Measurements from ENCODE around the gene P2RY12.

GRCh38 chr3:151379083-151379734 lies 5.3 kb downstream of the P2RY12 start:
- TF ChIP-seq SUZ12 (IDR thresholded peaks at IDR 0.05; ENCODE audit: extremely low read depth, insufficient read depth, insufficient read length) (no peak), ZNF274 (IDR thresholded peaks at IDR 0.05; ENCODE audit: low read depth, low read length) (no peak), YY1 (IDR thresholded peaks at IDR 0.05; ENCODE audit: insufficient read depth, insufficient read length) (no peak)
